Measurements from ENCODE around the gene IFNG-AS1.

- TF ChIP-seq CTCF (conservative IDR thresholded peaks at IDR 0.05; ENCODE audit: low read depth, low read length) (no peak), EZH2 (IDR thresholded peaks at IDR 0.05; ENCODE audit: borderline replicate concordance, low read depth, low read length, poor library complexity, severe bottlenecking) (no peak)
These were observed 24.8 kb upstream of the IFNG-AS1 start for GRCh38 chr12:67964456-67964855.
